Amygdala (tissue), 56 donors: ENCODE results near the gene PAK6.

ENCODE experiments used
- DNase-seq, 56 donors: peaks; one replicate each; lab custom pipeline; 2025; lab: John Stamatoyannopoulos, UW

The PAK6 gene

DNA sequence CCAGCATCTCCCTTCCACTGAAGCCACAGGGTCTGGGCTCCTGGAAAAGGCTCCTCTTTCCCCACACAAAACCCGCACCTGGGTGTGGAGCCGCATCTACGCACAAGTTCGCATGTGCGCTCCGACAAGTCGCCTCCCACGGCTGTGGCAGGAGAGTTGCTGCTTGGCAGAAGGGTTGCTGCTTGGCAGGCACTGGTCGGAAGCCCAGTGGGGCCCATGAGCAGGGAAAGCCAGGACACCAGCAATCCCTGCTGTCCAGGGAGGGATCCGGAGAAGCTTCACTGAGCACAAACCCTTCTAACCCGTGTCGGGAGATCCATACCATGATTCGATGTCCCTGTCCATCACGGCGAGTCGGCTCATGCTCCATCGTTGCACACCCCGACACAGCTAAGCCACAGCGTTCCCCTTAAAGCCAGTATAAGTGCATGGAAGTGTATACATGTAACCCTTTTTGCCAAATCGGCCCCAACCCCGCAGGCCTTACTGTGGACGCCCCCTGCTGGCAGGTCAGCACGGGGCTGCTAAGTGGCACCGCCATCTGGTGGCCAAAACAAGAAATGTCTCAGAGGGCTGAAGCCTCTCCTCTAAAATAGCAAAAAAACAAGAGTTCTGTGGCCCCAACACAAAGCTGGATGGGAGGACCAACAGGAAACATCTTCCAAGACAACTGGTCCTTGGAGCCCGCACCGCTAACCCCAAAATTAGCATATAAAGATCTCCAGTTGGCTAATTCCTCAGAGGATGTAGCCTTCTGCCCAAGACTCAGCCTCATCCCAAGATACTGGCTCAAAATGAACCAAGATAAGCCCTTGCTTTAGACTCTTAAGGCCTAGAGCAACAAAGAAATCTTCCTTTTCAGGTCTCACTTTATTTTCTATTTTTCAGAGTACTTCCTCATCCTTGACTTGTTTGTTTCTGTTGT is 35.7 kb downstream of the PAK6 start:
- peak in 50 of 56 donors; percentile 19 to 81 (median 50) for DNase-seq

GRCh38 chr15:40275523-40275922 is 36.7 kb downstream of the PAK6 start:
- DNase-seq = no peak

- no peak for DNase-seq
Measured at GRCh38 chr15:40275954-40276353, 37.1 kb downstream of the PAK6 start.

GRCh38 chr15:40276927-40277326 is 38.1 kb downstream of the PAK6 start:
- DNase-seq = no peak

DNA sequence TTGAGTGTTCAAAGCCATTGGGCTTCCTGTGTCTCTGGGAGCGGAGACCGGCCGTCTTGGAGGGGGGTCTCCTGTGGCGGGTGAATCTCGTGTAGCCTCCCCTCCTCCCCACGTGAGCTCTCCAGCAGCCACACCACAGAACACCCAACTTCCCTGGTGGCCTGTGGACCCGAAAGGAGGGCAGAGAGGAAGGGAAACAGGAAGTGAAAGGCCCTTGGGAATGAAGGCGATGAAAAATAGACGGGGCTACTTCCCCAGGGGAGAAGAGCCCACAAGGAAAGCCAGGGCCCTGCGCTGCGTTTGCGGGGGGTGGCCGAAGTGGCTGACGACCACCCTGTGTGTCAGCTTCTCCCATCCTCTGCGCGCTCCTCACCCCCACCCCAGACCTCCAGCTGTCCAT is 38.6 kb downstream of the PAK6 start:
- peak in 1 of 56 donors; percentile 24 for DNase-seq

DNA sequence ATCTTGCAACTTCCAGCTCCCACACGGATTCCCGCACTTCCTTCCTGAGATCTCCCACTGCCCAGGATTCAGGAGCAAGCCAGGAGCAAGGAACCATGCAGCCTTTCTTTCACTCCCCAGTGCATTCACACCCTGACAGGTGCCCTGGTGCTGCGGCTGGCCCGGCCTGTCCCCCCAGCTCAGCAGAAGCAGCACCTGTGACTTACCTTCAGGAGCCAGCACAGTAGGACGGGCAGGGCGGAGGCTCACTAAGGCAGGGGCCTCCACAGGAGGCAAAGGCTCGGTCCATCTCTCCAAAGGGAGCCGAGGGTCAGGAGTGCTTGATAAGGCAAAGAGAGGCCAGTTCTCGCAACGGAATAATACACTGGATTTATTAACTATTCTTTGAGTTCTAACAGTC is 39.2 kb downstream of the PAK6 start:
- DNase-seq = no peak

- DNase-seq = peak in 45 of 56 donors; percentile 9 to 76 (median 41)
Measured at GRCh38 chr15:40279437-40280141, 40.7 kb downstream of the PAK6 start.

DNA sequence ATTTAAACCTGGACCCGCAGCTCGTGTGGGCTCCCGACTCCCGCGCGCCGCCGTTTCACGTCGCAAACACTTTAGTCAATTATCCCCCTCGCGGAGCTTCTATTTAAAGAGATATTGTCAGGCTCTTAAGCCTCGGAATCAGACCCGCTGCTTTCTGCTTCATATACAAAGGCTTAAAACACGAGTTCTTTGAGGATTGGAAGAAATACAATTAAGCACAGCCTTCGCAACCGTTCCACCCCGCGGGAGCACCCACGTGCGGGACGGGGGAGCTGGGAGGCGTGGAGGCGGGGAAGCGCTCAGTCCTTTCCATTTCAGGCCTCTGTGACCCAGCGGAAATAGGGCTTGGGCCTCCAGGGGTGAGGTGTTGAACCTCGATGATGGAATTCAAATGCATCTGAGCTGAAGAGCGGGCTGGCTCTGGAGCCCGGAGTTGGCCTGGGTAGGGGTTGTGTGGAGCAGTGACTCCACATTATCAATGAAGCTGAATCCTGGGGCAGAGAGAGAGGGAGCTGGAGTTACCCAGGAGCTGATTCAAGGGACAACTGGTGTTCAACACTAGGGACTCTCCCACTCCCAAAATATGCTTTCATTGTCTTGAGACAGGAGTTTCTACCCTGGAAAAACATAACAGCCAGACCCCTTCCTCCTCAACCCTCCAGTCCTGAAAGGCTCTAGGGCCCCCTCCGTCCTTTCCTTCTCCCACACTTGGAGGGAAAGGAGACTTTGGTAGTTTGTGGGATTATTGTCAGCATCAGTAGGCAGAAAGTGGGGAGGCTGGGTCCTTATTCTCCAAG is 41.6 kb downstream of the PAK6 start:
- DNase-seq = peak in 4 of 56 donors; percentile 14 to 30 (median 18)

GRCh38 chr15:40281057-40281800 is 42.4 kb downstream of the PAK6 start:
- no peak for DNase-seq

DNA sequence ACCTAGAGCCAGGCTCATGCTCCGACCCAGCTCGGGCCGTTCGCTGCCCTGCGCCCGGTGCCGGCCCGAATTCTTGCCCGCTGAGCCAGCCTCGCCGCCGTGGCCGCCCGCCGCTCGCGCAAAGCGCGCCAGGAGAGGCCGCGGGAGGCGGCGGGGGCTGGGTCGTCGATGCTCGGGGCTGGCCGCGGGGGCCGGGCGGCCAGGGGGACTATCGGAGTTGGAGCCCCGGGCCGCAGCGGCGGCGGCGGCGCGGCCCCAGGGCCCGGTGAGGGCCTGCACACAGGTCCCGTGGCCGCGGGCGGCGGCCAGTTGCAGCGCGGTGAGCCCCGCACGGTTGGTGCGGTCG is 42.9 kb downstream of the PAK6 start:
- no peak for DNase-seq

DNA sequence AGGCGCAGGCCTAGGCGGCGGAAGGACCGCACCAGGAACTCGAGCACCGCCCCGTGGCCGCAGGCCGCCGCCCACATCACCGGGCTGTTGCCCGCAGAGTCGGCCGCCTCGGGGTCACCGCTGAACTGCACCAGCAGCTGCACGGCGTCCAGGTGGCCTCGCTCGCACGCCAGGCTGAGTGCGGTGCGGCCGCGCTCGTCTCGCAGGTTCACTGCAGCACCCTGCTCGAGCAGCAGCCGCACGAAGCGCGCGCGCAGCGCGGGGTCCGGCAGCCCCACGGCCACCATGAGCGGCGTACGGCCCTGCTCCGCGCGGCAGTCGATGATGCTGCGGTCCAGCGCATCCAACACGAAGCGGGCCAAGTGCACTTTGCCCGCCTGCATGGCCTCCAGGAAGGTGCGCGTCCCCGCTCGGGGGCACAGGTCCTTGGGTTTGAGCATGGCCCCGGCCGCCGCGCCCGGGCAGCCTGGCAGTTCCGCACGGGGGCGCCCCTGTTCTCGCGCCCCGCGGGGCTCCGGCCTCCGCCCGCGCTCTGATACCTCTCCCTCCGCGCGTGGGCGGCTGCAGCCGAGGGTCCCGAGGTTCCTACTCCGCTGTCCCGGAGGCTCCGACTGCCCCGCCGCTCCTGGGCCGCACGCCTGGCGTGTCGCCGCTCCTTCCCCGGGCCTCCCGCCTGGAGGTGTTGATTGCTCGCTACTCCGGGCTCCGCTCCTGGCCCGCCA is 43.4 kb downstream of the PAK6 start:
- peak in 1 of 56 donors; percentile 24 for DNase-seq

DNA sequence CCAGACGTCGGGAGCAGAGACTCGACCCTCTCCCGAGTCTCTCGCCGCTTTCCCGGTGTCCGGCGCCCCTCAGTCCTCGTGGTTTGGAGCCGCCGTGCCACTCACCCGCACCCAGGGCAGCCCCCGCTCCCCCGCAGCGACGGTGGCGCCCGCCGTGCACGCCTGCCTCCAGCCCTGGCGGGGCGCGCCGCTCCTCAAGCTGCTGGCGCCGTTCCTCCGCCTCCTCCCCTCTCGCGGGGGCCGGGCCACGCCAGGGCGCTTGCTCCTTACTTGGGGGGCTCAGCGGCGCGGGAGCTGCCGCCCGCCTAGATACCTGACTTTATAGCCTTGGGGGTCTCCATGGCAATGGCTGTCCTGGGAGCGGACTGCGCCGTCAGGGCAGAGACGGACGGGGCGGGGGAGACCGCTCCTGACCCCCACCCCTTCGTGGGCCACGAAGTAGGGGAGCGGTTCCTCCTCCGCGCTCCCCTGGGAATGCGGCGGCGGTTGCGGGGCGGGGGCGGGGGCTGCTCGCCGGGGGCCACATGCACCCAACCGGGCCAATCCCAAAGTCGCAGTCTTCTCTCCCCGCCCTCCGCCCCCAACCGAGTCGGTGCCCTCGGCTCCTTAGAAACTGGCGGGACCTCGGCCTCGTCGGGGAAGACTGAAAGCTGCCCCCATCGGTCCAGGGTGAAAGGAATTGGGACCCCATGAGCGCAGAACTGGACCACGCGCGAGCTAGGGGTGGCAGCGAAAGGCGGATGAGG is 44.2 kb downstream of the PAK6 start, which contains the start of gene ANKRD63:
ANKRD63 (minus strand) TSS at position 196 of the 746 bp plus-strand sequence. CDS start 478 bp downstream, outside the sequence.
- DNase-seq = no peak

DNA sequence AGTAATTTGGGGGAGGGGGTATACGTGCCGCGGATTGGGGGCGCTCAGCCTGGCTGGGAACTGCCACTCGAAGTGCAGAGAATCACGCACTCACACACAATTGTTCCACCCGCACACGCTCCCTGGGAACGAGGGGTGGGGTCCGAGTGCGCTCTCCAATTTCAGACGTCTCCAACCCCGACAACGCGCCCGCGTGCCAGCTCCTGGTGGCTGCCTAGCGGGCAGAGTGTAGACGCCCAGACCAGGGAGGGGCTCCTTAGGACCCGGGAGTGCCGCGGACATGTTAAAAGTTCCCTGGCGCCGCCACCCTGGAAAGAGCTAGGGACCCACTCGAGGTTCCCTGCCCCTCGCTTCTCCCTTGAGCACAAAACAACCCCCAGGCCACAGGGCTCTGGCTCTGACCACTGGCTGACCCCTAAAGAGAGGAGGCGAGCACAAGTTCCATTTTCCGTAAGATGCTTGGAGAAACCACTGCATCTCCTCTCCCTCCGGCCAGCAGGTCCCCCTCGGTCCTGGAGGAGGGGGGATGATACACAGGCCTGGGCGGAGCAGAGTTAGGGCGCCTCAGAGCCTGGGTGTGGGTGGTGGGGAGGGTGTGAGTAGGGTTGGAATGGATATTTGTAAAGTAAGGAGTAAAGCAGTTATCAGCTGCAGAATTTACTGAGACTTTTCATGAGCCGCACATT is 44.9 kb downstream of the PAK6 start:
- DNase-seq = no peak

- DNase-seq = no peak
Measured at GRCh38 chr15:40285151-40285550, 46.3 kb downstream of the PAK6 start.

GRCh38 chr15:40285554-40286011 is 46.7 kb downstream of the PAK6 start:
- no peak for DNase-seq

- DNase-seq = peak in 2 of 56 donors; percentile 26 to 38
Measured at GRCh38 chr15:40286061-40286532, 47.2 kb downstream of the PAK6 start.

GRCh38 chr15:40286794-40287193 is 47.9 kb downstream of the PAK6 start:
- DNase-seq = no peak

DNA sequence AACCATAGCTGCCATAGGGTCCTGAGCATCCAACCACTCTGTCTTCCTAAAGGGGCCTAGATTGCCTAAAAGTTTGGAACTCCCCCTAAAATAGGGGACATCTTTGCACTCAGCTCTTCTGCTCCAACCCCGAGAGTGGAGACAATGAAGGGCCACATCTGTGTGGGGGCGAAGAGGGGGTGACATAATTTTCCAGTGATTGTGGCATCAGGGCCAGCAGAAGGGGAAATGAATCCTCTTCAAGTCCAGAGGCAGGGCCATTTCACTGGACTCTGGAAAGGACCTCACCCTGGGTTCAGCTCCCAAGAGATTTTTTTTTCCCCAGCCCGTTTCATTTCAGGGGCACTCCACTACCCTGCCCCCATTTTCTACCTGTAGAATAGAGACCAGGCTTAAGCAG is 48.6 kb downstream of the PAK6 start:
- no peak for DNase-seq
